Measurements from ENCODE around the gene SRPK3.

SRPK3 gene

DNA sequence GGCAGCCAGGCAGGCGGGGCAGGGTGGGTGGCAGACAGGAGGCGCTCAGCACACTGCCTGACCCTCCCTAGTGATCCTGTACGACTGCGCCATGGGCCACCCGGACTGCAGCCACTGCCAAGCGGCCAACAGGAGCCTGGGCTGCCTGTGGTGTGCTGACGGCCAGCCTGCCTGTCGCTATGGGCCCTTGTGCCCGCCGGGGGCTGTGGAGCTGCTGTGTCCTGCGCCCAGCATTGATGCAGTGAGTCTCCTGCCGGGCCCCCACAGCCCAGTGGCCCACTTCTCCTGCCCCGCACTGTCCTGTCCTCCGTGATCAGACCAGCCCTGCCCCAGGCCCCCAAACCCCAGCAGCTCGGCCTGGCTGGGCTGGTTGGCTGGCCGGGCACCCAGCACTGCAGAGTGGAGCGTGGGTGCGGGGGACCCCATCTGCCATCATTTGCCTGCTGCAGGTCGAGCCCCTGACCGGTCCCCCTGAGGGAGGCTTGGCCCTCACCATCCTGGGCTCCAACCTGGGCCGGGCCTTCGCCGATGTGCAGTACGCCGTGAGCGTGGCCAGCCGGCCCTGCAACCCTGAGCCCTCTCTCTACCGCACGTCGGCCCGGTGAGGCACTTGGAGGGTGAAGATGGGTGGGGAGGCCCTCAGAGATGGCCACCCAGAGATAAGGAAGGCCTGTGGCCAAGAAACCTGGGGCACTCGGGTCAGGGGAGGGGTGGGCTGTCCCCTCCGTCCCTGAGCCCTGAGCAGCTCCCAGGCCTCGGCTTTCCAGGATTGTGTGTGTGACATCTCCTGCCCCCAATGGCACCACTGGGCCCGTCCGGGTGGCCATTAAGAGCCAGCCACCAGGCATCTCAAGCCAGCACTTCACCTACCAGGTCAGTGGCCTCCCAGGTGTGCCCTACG is 9.2 kb upstream of the SRPK3 start:
- no peak for DNase-seq

GRCh38 chrX:153772316-153773217 is 8.3 kb upstream of the SRPK3 start:
- DNase-seq: no peak

GRCh38 chrX:153773218-153773611 is 7.6 kb upstream of the SRPK3 start:
- no peak for DNase-seq

DNA sequence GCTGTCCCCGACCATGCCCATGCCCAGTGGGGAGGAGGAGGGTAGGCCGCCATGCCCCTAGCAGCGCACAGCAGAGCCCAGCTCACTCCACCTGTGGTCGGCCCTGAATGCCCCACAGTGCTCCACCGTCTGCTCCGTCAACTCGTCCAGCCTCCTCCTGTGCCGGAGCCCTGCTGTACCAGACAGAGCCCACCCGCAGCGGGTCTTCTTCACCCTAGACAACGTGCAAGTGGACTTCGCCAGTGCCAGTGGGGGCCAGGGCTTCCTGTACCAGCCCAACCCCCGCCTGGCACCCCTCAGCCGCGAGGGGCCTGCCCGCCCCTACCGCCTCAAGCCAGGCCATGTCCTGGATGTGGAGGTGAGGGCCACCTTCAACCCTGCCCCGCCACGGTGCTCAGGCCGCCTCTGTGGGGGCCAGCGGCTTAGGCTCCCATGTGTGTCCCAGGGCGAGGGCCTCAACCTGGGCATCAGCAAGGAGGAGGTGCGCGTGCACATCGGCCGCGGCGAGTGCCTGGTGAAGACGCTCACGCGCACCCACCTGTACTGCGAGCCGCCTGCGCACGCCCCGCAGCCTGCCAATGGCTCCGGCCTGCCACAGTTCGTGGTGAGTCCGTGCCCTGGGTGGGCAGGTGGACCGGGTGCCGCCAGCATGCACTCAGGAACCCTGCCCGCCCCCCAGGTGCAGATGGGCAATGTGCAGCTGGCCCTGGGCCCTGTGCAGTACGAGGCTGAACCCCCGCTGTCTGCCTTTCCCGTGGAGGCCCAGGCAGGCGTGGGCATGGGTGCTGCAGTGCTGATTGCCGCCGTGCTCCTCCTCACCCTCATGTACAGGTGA is 6.9 kb upstream of the SRPK3 start:
- DNase-seq: no peak

DNA sequence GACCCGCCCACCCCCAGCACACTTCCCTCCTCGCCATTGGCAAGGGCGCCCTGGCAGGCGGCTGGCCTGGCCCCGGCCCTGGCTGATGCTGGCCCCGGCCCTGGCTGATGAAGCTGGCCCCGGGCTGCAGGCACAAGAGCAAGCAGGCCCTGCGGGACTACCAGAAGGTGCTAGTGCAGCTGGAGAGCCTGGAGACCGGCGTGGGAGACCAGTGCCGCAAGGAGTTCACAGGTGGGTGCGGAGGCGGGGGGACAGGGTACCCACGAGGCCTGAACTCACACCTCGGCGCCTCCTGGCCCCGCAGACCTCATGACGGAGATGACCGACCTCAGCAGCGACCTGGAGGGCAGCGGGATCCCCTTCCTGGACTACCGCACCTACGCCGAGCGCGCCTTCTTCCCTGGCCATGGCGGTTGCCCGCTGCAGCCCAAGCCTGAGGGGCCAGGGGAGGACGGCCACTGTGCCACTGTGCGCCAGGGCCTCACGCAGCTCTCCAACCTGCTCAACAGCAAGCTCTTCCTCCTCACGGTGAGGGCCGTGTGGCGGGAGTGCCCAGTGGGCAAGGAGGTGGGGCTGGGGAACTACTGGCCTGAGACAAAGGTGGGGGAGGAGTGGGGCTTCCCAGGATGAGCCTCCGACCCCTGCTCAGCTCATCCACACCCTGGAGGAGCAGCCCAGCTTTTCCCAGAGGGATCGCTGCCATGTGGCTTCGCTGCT is 6.1 kb upstream of the SRPK3 start:
- no peak for DNase-seq

GRCh38 chrX:153775293-153776119 is 5.3 kb upstream of the SRPK3 start:
- DNase-seq: no peak

GRCh38 chrX:153776120-153776599 is 4.7 kb upstream of the SRPK3 start:
- no peak for DNase-seq

DNA sequence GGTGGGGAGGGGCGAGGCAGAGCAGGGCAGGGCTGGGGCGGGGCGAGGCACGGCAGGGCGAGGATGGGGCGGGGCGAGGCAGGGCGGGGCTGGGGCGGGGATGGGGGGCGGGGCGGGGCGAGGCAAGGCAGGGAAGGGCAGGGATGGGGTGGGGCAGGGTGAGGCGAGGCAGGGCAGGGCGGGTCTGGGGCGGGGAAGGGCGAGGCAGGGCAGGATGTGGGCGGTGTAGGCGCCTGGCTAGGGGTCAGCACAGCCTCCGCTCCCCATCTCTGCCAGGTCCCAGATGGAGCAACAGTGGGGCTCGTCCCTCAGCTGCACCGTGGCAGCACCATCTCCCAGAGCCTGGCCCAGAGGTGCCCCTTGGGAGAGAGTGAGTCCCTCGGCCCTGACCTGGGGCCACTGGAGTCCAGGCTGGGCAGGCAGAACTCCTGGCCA is 4.2 kb upstream of the SRPK3 start:
- no peak for DNase-seq

DNA sequence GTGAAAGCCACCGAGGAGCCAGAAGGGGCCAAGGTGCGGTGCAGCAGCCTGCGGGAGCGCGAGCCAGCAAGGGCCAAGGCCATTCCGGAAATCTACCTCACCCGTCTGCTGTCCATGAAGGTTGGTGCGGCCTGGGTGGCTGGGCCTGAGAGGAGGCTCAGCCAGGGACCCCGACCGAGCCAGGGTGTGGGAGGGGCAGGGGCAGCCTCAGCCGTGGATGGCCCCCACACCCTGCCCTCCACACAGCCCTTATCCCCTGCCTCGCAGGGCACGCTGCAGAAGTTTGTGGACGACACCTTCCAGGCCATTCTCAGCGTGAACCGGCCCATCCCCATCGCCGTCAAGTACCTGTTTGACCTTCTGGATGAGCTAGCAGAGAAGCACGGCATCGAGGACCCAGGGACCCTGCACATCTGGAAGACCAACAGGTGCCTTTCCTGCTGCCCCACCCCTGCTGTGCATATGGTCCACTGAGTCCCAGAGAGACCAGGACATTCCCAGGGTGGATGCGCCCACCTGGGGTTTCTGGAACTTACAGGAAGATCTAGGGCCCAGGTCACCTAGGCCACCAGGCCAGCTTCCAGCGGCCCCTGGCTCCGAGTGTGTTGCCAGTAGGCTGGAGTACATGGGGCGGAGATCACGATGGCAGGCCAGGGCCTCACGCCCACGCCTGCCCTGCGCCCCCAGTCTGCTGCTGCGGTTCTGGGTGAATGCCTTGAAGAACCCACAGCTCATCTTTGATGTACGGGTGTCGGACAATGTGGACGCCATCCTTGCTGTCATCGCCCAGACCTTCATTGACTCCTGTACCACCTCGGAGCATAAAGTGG is 3.4 kb upstream of the SRPK3 start:
- no peak for DNase-seq

DNA sequence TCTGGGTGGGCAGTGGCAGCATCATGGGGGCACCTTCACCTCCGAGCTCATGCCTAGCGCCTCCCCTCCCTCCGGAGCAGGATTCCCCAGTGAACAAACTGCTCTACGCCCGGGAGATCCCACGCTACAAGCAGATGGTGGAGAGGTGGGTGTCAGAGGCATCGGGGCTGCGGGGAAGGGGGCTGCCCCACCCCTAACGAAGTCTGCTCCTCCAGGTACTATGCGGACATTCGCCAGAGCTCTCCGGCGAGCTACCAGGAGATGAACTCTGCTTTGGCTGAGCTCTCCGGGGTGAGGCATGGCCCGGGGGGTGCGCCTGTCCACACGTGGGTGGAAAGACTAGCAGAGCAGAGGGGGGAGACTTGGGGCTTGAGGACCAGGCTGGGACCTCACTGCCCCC is 2.7 kb upstream of the SRPK3 start:
- no peak for DNase-seq

DNA sequence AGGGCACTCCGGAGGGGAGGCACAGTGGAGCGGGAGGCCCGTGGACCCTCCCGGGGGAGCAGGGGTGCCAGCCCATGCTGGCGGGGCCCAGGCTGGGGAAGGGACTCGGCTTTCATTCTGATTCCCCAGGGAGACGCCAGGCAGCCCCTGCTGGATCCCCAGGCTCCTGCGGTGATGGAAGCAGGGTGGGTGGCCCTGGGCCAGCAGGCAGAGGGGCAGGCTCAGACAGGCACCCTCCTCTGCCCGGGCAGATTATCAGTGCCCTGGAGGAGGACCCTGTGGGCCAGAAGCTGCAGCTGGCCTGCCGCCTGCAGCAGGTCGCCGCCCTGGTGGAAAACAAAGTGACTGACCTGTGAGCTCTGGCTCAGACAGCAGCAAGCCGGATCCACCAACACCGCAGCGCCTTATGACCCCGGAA is 2.1 kb upstream of the SRPK3 start:
- DNase-seq: no peak

DNA sequence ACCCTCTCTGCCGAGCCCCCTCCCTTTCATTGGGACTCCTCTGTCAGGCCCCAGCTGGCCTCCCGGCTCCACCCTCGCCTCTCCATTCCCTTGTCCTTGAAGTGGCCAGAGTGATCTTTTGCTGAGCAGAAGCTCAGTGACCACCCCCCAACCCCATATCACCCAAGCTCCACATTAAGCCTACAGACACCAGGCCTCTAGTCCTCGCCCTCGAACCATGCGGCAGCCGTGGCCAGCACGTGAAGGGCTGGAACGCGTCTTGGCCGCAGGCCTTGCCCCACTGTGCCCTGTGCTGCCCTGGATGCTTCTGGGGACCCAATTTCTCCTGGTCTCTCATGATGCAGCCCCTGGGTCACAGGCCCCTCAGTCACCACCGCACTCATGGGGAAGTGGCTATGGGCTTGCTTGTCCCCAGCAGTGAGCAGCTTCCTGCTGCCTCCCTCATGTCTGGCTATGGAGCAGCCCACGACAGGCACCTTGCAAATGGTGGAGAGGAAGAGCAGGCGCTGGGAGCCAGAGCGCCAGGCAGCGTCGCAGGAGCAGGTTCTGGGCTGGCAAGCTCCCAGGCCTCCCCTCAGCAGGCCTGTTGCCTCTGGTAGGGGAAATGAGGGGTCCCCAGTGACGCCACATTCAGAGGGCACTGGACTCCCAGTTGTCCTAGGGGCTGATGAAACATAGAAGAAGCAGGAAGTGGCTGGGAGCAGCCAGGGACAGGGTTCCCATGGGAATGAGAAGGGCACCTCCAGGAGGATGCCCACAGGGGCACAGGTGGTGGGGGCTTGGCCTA is 757 bp upstream of the SRPK3 start:
- DNase-seq: no peak

DNA sequence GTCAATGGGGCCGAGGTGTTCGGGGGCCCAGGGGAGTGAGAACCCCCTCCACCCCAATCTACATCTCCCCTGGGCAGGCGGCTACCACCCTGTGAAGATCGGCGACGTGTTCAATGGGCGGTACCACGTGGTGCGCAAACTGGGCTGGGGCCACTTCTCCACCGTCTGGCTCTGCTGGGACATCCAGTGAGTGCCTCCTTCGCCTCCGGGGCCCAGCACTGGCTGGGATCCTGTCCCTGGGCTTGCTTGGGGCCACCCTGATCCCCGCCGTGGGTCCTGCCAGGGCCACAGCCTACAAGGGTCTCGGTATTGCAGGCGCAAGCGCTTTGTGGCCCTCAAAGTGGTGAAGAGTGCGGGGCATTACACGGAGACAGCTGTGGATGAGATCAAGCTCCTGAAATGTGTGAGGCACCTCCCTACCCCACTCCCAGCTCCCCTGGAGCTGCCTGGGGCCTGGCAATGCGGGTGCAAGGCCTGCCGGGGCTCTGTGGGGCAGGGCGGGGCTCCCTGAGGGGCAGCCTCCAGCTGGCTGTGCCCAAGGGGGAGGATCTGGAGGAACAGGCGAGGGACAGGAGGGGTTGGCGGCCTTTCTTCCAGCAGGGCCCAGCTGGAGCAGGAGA is 697 bp downstream of the SRPK3 start:
- no peak for DNase-seq

DNA sequence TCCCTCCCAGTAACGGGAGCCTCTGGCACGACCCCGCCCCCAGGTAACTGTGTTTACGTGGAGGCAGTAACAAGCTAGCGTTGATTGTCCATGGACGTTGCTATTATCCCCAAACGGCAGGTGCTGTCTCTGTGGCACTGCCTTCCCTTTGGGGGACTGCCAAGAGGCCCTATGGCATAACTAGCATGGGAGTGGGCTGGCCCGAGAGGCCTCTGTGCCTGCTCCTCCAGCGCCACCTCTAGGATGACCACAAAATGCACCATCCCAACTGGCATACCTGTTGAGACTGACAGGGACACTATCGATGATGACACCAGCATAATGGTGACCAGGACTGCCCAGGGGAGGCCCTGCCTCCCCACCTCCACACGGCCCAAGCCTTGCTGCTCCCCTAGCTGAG is 1.5 kb downstream of the SRPK3 start:
- DNase-seq: no peak

- DNase-seq: no peak
Observed at GRCh38 chrX:153782871-153783270, 2.0 kb downstream of the SRPK3 start.

- no peak for DNase-seq
Observed at GRCh38 chrX:153783378-153784013, 2.7 kb downstream of the SRPK3 start.

DNA sequence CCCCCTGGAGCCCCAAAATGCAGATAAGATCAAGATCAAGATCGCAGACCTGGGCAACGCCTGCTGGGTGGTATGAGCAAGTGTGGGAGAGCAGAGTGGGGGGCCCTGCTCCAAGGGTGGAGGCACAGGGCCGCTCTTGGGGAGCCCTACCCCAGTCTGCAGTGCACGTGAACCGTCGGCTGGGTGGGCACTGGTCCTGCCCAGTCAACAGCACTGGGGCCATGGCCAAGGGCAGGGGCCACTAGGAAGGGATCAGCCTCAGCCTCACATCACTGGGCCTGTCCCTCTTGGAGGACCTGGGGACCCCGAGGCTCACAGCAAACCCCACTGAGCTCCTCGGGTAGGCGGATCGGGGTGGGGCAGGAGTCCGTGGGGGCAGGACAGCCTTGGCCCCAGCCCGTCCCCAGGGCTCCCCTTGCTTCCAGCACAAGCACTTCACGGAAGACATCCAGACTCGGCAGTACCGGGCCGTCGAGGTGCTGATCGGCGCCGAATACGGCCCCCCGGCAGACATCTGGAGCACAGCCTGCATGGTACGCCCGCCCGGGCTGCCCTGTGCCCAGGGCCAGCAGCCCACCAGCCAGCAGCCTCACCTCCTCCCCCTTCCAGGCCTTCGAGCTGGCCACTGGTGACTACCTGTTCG is 3.6 kb downstream of the SRPK3 start:
- no peak for DNase-seq

DNA sequence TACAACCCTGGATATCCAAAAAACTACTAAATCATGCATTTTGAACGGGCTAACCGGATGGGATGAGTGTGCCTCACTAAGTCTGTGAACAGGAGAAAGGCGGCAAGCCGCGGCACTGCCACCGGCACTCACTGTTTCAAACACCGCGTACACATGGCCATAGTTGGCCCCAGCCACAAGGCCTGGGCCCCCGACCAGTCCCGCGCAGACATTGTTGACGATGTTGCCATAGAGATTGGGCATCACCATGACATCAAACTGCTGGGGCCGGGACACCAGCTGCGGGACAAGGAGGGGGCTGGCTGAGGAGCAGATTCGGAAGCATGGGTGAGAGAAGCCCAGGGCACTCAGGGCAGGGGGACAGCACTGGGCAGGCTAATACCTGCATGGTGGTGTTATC is 5.8 kb downstream of the SRPK3 start:
- DNase-seq: no peak
